ENCODE data around the gene AACS.
"Not testable (repeated sequence)": the region's sequence is repeated elsewhere in the genome, so short reads cannot be mapped to it uniquely, and the experiment has no call there.

The AACS gene, protein sequence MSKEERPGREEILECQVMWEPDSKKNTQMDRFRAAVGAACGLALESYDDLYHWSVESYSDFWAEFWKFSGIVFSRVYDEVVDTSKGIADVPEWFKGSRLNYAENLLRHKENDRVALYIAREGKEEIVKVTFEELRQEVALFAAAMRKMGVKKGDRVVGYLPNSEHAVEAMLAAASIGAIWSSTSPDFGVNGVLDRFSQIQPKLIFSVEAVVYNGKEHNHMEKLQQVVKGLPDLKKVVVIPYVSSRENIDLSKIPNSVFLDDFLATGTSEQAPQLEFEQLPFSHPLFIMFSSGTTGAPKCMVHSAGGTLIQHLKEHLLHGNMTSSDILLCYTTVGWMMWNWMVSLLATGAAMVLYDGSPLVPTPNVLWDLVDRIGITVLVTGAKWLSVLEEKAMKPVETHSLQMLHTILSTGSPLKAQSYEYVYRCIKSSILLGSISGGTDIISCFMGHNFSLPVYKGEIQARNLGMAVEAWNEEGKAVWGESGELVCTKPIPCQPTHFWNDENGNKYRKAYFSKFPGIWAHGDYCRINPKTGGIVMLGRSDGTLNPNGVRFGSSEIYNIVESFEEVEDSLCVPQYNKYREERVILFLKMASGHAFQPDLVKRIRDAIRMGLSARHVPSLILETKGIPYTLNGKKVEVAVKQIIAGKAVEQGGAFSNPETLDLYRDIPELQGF

DNA sequence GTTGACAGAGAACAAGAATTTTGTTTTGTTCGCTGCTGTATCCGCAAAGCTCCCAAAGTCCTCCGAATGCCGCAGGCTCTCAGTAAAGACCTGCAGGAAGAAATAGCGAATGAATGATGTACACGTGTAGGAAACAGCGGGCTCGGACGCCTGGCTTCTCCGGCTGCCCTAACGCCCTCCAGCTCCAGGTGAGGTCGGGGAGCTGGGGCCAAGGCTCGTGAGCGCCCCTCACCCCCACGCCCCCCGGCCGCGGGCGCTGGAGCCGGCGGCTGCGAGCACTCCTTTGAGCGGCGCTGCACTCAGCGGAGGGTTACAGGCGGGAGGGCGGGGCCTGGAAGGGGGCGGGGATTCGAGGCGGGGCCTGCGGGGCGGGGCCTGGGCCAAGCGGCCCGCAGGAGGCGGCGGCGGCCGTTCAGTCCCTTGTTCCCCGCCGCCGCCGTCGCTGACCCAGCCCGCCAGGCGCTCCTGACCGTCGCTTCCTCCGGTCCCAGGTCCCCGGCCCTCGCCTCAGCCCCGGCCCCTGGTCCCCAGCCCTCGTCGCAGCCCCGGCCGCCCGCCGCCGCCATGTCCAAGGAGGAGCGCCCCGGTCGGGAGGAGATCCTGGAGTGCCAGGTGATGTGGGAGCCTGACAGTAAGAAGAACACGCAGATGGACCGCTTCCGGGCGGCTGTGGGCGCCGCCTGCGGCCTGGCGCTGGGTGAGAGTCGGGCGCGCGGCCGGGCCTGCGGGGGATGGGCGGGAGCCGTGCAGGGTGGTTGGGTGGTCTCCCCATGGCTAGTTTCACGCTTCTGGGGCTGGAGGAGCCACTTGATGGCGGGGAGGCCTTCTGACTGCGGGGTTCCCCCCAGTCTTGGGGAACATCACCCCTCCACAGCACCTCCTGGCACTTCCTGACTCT lies at the start of gene AACS:
Gene AACS, plus strand, starts transcription at position 415 of the 898 bp plus-strand sequence. Its CDS starts 150 bp downstream, at position 565.
- DNase-seq, result peak in 1 of 2 experiments; percentile 43

DNA sequence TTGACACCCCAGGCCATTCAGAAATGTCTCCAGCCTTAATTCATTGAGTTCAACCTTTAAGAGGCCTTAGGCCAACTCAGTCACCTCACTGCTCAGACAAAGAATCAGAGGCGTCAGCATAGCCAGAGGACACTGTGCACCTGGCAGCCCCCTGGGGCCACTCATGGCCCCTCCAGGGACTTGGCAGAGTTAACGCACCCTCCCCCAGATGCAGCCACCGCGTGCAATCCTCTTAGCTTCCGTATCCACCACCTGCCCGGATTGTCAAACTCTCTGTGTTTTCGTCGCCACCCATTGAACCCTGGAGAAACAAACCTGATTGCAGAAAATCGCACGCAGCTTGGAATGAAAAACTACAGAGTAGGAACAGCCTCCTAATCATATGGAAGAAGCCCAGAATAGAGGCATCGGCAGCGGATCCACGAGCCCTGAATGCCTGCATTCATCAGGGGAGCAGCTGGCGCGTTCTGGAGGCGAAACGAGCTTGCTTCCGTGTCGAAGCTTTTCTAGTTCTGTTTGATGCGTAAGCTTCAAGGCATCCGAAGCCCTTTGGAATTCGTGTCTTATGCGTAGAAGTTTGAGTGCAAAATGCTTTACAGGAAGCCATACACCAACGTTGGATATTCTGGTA lies 49.4 kb upstream of the AACS start:
- no peak for DNase-seq

DNA sequence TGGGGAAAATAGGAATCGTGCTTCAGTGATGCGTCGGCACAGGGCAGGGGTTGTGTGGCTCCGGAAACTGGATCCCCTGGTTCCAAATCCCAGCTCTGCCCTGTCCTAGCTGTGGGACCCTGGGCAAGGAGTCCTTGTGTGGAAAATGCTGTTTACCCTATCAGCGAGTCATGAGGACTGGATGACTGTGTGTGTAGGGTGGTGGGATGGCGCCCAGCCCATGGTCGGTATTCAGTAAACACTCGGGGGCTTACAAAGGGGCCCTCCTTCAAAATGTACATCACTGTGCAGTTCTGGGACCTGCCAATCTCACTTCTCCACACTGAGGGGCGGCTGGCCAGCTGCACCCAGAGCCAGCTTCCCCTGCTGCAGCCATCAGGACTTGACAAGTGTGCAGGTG lies 47.4 kb upstream of the AACS start:
- DNase-seq, result no peak

DNA sequence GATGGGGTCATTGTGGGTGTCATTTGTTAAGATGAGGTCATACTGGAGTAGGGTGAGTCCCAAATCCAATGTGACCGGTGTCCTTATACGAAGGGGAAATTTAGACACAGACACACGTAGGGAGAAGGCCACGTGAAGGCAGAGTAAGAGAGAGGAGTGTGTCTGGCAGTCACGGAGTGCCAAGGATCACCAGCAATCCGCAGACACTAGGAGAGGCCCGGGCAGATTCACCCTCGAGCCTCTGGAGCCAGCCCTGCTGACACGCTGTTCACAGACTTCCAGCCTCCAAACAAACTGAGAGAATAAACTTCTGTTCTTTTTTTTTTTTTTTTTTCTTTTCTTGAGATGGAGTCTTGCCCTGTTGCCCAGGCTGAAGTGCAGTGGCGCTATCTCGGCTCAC lies 46.9 kb upstream of the AACS start:
- no peak for DNase-seq

DNA sequence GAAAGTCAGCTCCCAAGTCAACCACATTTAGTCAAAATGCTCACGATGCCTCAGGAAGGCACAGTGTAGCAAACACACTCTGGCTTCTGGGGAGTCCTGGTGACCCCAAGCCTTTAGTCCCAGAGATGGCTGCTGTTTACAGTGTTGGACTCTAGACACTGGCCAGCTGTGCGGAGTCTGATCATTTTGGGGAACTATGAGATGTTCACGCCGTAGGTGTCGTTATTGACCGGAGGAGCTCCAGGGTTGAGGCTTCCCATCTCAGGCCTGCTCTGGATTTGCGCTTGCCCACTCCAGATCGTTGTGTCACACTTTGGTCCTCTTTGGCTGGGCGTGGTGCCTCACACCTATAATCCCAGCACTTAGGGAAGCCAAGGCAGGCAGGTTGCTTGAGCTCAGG lies 44.1 kb upstream of the AACS start:
- no peak for DNase-seq

DNA sequence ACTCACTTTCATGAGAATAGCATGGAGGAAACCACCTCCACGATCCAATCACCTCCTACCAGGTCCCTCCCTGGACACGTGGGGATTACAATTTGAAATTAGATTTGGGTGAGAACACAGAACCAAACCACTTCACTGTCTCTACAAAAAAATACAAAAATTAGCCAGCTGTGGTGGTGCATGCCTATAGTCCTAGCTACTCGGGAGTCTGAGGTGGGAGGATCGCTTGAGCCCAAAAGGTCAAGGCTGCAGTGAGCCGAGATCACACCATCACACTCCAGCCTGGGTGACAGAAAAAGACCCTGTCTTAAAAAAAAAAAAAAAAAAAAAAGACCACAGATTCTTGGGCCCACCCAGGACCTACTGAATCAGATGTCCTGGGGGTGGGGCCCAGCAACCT lies 43.5 kb upstream of the AACS start:
- DNase-seq, result no peak

DNA sequence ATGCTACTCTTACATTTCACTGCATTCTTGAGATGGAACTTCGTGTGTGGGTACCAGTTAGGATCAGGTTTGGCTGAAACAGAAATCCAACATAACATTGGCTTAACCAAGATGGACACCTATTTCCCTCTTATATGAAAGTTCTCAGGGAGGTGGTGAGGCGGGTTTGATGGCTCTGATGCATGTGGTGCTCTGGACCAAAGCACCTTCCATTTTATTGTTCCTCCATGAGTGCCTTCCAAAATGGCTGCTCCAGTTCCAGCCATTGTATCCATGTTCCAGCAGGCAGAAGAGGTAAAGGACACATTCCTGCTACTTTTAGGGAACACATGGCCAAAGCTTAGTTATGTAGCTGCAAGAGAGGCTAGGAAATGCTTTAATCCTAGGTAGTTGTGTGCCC lies 42.2 kb upstream of the AACS start:
- no peak for DNase-seq

DNA sequence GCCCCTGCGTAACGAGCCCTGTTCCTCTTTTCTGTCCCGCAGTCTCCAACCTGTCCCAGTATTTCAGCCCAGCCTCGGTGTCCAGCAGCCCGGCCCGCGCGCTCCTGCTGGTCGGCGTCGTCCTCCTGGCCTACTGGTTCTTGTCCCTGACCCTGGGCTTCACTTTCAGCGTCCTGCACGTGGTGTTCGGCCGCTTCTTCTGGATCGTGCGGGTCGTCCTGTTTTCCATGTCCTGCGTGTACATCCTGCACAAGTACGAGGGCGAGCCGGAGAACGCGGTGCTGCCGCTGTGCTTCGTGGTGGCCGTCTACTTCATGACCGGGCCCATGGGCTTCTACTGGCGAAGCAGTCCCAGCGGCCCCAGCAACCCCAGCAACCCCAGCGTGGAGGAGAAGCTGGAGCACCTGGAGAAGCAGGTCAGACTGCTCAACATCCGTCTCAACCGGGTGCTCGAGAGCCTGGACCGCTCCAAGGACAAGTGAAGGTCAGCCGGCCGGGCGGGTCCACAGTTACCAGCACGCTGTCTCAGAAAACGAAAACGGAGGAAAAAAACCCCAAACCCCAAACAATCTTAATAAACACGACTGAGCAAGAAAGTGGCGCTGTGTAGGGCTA lies 40.2 kb upstream of the AACS start:
- DNase-seq, result no peak

DNA sequence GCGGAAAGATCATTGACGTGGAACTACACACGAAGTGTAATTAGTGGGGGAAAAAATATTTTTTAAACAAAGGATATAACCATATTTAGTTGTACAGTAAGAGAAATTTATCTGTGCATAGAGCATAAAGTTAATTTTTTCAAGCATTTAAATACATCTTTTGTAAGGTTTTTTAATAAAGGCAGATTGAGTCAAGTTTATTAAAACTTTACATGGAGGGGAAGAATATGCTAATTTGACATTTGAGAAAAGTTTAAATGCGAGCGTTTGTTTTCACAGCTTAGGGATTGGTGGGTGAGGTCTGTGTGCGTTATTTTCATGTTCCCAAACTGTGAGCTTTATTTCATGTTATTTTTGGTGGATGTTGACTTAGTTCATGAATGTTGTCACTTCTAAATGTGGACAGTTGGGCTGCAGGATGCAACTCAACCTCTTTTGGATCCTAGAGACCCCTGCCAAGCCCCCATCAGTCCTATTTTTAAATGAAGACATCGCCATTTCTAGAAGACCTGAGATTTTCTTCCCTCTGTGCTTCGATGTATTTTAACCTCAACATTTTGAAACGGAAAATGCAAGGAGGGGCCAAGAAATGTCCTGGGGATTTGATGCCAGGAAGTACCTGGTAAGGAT lies 39.5 kb upstream of the AACS start:
- DNase-seq, result no peak

DNA sequence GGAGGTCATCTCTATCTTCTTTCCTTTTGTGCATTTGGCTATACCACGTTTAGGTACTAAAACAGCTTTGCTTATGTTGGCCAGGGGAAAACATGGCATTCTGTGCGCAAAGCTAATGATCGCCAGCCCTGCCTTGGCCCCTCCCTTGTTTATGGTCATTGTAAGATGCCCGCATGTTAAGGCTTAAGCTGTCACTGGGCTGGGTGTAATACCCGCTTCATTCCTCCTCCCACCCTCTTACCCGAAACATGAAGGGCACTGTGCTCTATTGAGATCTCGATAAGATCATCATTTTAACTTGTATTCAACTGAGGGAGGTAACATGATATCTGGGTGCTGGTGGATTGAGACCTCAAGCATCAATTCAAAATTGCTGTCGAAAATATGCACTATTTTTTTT lies 37.1 kb upstream of the AACS start:
- no peak for DNase-seq

DNA sequence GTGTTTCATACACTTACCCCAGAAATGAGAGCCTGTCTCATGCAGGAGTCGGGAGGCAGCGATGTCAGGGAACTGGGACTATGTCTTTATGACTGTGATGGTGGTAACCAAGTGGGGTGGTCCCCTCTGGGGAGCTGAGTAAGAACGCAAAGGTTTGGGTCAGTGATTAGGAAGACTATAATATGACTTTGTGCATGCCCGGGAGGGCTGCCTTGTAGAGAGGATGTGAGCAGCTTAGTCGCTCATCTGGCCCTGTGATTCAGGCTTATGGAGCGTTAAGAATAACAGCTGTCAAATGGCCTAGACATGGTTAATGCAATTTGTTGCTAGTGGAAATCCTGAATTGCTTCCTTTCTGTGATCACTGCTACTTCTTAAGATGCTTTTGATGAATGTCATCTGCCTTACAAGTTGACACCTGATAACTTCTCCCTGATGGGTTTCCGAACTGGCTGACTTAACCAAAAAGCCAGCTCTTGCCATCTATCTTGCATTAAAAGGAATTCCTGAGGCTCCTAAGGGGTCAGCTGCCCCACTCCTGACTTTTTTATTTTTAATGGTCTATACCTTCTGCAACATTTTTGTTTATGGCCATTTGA lies 35.4 kb upstream of the AACS start:
- no peak for DNase-seq

DNA sequence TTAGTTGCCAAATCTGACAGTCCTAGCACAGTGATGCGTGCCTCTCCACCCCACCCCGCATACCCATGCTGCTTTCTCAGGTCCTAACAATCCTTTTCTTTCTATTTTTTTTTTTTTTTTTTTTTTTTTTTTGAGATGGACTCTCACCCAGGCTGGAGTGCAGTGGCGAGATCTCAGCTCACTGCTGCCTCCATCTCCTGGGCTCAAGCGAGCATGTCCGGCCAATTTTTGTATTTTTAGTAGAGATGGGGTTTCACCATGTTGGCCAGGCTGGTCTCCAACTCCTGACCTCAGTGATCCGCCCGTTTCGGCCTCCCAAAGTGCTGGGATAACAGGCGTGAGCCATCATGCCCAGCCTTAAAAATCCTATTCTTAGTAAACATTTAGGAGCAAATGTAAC lies 33.8 kb upstream of the AACS start:
- DNase-seq, result not testable (repeated sequence)

DNA sequence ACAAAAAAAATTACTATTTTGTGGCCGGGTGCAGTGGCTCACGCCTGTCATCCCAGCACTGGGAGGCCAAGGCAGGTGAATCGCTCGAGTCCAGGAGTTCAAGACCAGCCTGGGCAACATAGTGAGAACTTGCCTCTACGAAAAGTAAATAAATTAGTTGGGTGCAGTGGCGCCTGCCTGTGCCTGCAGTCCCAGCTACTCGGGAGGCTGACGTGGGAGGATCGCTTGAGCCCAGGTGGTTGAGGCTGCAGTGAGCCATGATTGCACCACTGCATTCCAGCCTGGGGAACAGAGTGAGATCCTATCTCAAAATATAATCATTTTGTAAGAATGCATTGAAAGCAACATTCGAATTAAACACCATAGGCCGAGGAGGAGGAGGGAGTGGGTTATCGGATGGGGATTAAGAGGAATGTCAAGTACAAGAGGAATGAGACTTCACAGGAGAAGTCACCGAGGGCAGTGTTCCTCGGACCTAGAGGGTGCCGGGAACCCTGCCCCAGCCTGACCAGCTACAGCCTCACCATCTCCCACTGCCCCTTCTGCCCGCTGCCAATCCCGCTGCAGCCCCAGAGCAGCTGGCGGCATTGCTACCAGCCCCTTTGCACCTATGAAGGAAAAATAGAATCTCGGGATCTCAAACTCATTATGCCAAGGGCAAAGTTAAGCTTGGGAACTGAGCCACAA lies 32.6 kb upstream of the AACS start:
- no peak for DNase-seq

DNA sequence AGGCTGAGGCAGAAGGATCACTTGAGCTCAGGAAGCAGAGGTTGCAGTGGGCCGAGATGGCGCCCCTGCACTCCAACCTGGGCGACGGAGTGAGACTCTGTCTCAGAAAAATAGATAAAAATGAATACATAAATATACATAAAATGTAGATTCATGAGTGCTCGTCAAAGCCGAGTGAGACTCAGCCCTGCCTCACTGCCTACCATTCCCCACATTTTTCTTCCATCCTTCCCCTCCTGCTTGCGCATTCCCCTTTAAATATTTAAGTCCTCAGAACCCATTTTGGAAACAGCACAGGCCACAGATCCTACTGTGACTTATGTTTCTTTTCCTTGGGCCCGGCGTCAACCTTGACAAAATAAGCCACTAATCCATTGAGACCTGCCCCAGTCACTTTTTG lies 31.9 kb upstream of the AACS start:
- no peak for DNase-seq

DNA sequence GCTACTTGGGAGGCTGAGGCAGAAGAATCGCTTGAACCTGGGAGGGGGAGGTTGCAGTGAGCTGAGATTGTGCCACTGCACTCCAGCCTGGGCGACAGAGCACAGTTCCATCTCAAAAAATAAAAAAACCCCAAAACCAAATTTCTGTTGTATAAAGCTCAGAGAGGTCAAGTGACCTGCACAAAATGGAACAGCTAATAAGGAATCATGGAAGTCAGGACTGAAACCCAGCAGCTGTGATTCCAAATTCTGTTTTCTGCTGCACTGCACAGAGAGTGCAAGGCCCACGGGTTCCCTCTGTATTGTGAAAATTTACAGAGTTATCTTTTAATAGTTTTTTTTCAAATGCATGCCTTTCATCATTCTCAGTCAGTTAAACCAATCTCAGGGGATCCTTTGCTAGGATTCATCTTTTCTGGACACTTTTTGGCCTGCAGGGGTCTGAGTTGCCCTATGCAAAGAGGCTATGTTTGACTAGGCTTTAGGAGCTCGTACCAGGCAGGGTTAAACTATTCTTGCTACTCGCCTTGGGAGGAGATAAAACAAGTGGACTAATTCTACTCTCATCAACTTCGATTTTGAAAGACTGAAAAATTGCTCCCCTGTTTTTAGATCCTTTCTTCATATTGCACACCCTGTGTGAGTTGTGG lies 26.1 kb upstream of the AACS start:
- DNase-seq, result no peak

DNA sequence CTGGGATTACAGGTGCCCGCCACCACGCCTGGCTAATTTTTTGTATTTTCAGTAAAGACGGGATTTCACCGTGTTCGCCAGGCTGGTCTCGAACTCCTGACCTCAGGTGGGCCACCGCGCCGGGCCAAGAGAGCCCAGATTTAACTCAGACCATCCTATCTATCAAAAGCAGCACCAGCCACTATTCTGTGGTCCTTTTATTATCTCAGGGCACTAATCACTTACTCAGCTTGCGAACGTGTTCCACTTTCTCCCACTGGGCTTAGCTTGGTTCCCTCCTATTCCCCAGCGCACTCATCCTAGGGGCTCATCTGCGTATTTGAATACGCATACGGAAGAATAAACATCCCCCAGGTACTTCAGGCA lies 16.2 kb upstream of the AACS start:
- DNase-seq, result no peak

DNA sequence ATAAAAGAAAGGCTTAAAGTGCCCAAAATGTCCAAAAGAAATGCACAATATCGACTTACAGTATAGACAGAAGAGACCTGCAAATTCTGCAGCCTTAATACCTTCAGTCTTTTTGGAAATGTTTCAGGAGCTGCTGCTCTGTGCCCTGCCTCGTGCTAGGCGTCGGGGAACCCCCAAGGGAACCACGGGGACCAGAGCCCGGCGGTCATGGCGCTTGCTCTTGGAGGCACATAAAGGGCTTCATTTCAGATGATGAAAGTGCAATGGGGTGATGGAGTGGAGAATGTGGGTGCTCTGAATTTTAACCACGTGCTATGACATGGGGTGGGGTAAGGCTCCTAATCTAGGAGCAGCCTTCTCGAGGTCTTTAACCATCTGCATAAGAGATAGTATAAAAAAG lies 14.8 kb upstream of the AACS start:
- DNase-seq, result no peak

DNA sequence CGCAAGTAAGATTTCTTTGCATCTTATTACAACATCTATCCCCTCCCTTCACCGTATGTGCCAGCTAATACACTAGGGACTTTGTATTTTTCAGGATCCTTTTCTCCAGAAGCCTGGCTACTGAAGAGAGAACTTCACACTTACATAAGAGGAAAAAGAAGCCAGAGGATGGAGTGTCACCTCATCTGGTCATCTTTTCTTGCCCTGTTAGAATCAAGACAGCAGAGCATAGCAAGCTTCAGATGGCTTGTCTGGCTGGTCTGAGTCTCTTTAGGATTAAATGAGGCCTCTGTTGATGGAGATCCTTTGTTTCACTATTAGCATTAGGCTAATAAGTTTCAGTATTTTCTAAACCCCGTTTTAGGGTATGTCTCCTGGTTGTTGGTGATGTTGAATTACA lies 14.4 kb upstream of the AACS start:
- DNase-seq, result no peak

DNA sequence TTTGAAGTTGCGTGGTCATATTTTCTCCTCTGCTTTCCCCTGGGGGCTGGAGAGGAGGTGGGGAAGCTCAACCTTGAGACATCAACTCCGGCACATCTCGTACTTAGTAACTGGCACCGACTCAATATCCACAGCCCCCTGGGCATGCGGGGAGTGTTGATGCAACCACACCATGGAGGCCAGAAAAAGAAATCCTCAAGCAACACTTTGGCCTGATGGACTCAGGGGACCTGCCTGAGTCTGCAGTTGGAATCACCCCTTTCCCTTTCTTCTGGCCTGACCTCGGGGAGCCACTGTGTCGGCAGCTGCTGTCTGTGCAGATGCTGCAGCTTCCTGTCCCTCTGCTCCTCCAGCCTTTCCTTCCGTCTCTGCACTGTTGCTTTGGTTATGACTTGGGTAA lies 11.4 kb upstream of the AACS start:
- no peak for DNase-seq

DNA sequence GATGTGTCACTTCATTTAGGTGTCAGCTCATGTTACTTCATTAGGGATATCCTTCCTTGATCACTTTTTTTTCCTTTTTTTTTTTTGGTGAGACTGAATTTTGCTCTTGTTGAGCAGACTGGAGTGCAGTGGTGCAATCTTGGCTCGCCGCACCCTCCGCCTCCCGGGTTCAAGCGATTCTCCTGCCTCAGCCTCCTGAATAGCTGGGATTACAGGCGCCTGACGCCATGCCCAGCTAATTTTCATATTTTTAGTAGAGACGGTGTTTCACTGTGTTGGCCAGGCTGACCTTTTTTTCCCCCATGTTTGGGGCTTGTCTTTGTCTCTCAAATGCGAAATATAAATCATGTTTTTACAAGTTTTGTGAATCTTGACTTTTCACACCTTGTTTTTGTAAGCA lies 9.6 kb upstream of the AACS start:
- no peak for DNase-seq

DNA sequence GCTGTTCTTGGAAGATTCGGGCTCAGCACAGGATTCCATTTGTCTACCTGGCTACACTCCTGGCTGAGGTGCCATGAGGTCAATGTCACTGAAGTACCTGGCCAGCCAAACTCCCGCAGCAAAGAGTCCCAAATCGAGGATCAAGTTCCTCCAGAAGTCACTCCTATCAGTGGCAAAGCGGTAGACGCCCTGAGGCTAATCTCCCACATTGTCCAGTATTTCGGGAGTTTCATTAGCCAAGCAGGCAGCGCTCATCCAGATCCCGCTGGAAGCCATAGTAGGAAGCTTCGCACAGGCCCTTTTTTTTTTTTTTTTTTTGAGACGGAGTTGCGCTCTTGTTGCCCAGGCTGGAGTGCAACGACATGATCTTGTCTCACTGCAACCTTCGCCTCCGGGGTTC lies 8.9 kb upstream of the AACS start:
- DNase-seq, result no peak

Measured in cerebellar nuclear complex (tissue), 1 donor.